ENCODE results near the gene PACS2. TPM values are rescaled to one million over a fixed set of nuclear protein-coding genes. Genes with fewer than 3 reads are reported as not detected.

Gene PACS2
- total and polyA plus RNA-seq, 2 of the 4 experiments (the other 2 are of a cell fraction): 15.6 to 32.2 TPM

DNA sequence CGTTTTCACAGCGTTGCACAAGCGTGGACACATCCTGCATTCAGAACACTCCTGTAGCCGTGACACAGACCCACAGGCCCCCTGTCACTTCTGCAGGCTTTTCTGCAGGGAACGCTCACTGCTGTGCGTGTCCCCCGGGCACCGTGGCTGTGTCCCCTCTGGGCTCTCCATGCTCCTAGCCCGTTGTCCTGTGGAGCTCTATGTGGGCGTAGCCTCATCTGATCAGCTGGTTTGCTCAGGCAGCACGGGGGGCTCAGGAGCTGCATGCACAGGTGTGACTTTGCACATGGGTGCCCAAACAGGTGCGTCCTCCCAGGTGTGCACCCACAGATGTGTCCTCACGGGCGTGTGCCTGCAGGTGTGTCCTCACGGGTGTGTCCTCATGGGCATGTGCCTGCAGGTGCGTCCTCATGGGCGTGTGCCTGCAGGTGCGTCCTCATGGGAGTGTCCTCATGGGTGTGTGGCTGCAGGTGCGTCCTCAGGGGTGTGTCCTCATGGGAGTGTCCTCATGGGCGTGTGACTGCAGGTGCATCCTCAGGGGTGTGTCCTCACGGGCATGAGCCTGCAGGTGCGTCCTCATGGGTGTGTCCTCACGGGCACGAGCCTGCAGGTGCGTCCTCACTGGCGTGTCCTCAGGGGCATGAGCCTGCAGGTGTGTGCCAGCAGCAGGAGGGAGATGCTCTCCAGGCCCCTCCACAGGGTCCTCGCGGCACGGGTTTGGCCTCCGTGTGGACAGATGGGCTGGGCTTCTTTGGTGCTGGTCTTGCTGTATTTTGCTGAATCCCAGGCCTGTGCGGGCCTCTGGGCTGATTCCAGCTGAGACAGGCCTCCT, 122.6 kb downstream of the PACS2 start:
- H3K14ac ChIP-seq (replicated peaks; ENCODE audit: low read depth, low read length): no peak overlapping the region
- H3K9me3 ChIP-seq (ENCODE audit: control insufficient read depth, insufficient read depth, low read length): no peaks in the 10 kb centered on the region
- no peak overlapping the region for H4K5ac ChIP-seq (ENCODE audit: low read depth, low read length)
- DNase-seq (no peak), ATAC-seq (ENCODE audit: low read depth) (no peak)
- no peak overlapping the region for H2BK5ac ChIP-seq (ENCODE audit: low read depth, low read length, poor library complexity, severe bottlenecking)
- no peak overlapping the region for H2AK5ac ChIP-seq (ENCODE audit: low read depth, low read length)
- H3K23ac ChIP-seq (ENCODE audit: low read depth, low read length): no peak overlapping the region
- dilution Hi-C loops (cut with HindIII; ENCODE audit: low sequenced_read_pairs, unreplicated experiment) (no loop called here), intact Hi-C loops (cut with micrococcal nuclease) (no loop called here), in situ Hi-C loops (cut with MboI; ENCODE audit: low sequenced_read_pairs) (no loop called here)
- H3K27ac ChIP-seq (ENCODE audit: insufficient read depth, low read length): no peak overlapping the region
- H2BK20ac ChIP-seq (ENCODE audit: low read depth, low read length): no peak overlapping the region
- ChIA-PET CTCF (no interaction called here), POLR2A (ENCODE audit: unreplicated experiment) (no interaction called here)
- H3K9ac ChIP-seq (ENCODE audit: low read depth, low read length): no peak overlapping the region
- H2BK120ac ChIP-seq (ENCODE audit: low read depth, low read length): no peak overlapping the region
- H3K27me3 ChIP-seq (ENCODE audit: control insufficient read depth, insufficient read depth, low read length): no peaks in the 10 kb centered on the region
- H3K4me2 ChIP-seq (ENCODE audit: low read depth, low read length): no peak overlapping the region
- no peak overlapping the region for H4K91ac ChIP-seq (ENCODE audit: insufficient read depth, low read depth, low read length)
- H3K18ac ChIP-seq (ENCODE audit: low read depth, low read length): no peak overlapping the region
- H2AFZ ChIP-seq (replicated peaks; ENCODE audit: low read length, poor library complexity): no peak overlapping the region
- H2AK9ac ChIP-seq (replicated peaks; ENCODE audit: low read depth, low read length, poor library complexity): no peak overlapping the region
- H3K4ac ChIP-seq (ENCODE audit: low read depth, low read length): no peak overlapping the region
- H4K8ac ChIP-seq (ENCODE audit: low read depth in 2 of 2, low read length in 2 of 2): no peak overlapping the region
- no peak overlapping the region for H3K56ac ChIP-seq (ENCODE audit: extremely low read depth, insufficient read depth, low read length)
- H3K9me1 ChIP-seq (ENCODE audit: insufficient read depth, low read length): peaks cover 4% of the 10 kb centered on the region; the same call in 1 of the 2 replicates
- H3K4me3 ChIP-seq (ENCODE audit: insufficient read depth, low read depth, low read length): no peak overlapping the region
- no peak overlapping the region for H2BK15ac ChIP-seq (ENCODE audit: low read depth, low read length)
- H4K20me1 ChIP-seq (ENCODE audit: insufficient read depth, low read length): peaks cover 82% of the 10 kb centered on the region
- WGBS, 2 experiments (ENCODE audit: extremely low coverage in 2 of 2, insufficient read length in 1 of 2): 97% methylated on average over 28 of the region's 31 CpGs; no CpG with 5 or more reads in 1 of the 2 experiments
- peaks cover 11% of the 10 kb centered on the region for H3K36me3 ChIP-seq (ENCODE audit: control insufficient read depth, insufficient read depth, low read length)
- peaks cover 17 to 79% of the 10 kb centered on the region in 2 experiments for H3K79me1 ChIP-seq (ENCODE audit: low read depth in 1 of 2, low read length in 2 of 2)
- H3K4me1 ChIP-seq (ENCODE audit: control insufficient read depth, insufficient read depth, low read length): no peaks in the 10 kb centered on the region
- no TSS peak for BruUV-seq (replicated peaks)
- TF ChIP-seq MXI1 (IDR thresholded peaks at IDR 0.05; ENCODE audit: borderline replicate concordance, low read depth, low read length) (no peak), FOS (IDR thresholded peaks at IDR 0.05; ENCODE audit: low read depth, low read length) (no peak), CHD1 (IDR thresholded peaks at IDR 0.05; ENCODE audit: low read depth, low read length) (no peak), MAZ (IDR thresholded peaks at IDR 0.05; ENCODE audit: borderline replicate concordance, low read depth, low read length) (no peak), RFX5 (IDR thresholded peaks at IDR 0.05; ENCODE audit: low read depth, low read length) (no peak), BHLHE40 (IDR thresholded peaks at IDR 0.05; ENCODE audit: low read depth, low read length) (no peak), MAFK (IDR thresholded peaks at IDR 0.05; ENCODE audit: low read depth, low read length) (no peak), NFE2L2 (IDR thresholded peaks at IDR 0.05; ENCODE audit: low read depth, low read length) (no peak), POLR2A (IDR thresholded peaks at IDR 0.05; ENCODE audit: low read depth, low read length) (no peak), RCOR1 (IDR thresholded peaks at IDR 0.05; ENCODE audit: insufficient replicate concordance, low read length) (no peak), CEBPB (IDR thresholded peaks at IDR 0.05; ENCODE audit: low read depth, low read length) (no peak), RAD21 (IDR thresholded peaks at IDR 0.05; ENCODE audit: low read length) (no peak)
- TF ChIP-seq, protein P1, sequence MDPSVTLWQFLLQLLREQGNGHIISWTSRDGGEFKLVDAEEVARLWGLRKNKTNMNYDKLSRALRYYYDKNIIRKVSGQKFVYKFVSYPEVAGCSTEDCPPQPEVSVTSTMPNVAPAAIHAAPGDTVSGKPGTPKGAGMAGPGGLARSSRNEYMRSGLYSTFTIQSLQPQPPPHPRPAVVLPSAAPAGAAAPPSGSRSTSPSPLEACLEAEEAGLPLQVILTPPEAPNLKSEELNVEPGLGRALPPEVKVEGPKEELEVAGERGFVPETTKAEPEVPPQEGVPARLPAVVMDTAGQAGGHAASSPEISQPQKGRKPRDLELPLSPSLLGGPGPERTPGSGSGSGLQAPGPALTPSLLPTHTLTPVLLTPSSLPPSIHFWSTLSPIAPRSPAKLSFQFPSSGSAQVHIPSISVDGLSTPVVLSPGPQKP (IDR thresholded peaks at IDR 0.05; ENCODE audit: borderline replicate concordance, low read depth, low read length): no peak
- TF ChIP-seq, protein P2, sequence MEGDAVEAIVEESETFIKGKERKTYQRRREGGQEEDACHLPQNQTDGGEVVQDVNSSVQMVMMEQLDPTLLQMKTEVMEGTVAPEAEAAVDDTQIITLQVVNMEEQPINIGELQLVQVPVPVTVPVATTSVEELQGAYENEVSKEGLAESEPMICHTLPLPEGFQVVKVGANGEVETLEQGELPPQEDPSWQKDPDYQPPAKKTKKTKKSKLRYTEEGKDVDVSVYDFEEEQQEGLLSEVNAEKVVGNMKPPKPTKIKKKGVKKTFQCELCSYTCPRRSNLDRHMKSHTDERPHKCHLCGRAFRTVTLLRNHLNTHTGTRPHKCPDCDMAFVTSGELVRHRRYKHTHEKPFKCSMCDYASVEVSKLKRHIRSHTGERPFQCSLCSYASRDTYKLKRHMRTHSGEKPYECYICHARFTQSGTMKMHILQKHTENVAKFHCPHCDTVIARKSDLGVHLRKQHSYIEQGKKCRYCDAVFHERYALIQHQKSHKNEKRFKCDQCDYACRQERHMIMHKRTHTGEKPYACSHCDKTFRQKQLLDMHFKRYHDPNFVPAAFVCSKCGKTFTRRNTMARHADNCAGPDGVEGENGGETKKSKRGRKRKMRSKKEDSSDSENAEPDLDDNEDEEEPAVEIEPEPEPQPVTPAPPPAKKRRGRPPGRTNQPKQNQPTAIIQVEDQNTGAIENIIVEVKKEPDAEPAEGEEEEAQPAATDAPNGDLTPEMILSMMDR (conservative IDR thresholded peaks at IDR 0.05; ENCODE audit: low read depth, low read length): no peak
- TF ChIP-seq, protein P3, sequence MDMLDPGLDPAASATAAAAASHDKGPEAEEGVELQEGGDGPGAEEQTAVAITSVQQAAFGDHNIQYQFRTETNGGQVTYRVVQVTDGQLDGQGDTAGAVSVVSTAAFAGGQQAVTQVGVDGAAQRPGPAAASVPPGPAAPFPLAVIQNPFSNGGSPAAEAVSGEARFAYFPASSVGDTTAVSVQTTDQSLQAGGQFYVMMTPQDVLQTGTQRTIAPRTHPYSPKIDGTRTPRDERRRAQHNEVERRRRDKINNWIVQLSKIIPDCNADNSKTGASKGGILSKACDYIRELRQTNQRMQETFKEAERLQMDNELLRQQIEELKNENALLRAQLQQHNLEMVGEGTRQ (IDR thresholded peaks at IDR 0.05; ENCODE audit: low read depth, low read length): no peak

Data from IMR-90 (cell line).